ENCODE measurements around the gene HERPUD2.

Gene HERPUD2

GRCh38 chr7:35729061-35729783 is 34.3 kb upstream of the HERPUD2 start:
- in situ Hi-C loops (cut with HindIII; ENCODE audit: low sequenced_read_pairs) = no loop called here
- no peak for TF ChIP-seq CTCF (IDR thresholded peaks at IDR 0.05; ENCODE audit: low read depth, low read length, missing control alignments)
- H3K4me3 ChIP-seq (ENCODE audit: low read depth, low read length) = no peak overlapping the region
- DNase-seq (ENCODE audit: low read depth) = no peak

- in situ Hi-C loops (cut with HindIII; ENCODE audit: low sequenced_read_pairs) = no loop called here
- no peak overlapping the region for H3K4me3 ChIP-seq (ENCODE audit: low read depth, low read length)
- no peak for DNase-seq (ENCODE audit: low read depth)
- TF ChIP-seq CTCF (IDR thresholded peaks at IDR 0.05; ENCODE audit: low read depth, low read length, missing control alignments) = no peak
Measured at GRCh38 chr7:35728412-35729060, 33.6 kb upstream of the HERPUD2 start.

- in situ Hi-C loops (cut with HindIII; ENCODE audit: low sequenced_read_pairs) = no loop called here
- TF ChIP-seq CTCF (IDR thresholded peaks at IDR 0.05; ENCODE audit: low read depth, low read length, missing control alignments) = no peak
- H3K4me3 ChIP-seq (ENCODE audit: low read depth, low read length) = no peak overlapping the region
- DNase-seq (ENCODE audit: low read depth) = no peak
Measured at GRCh38 chr7:35727571-35727970, 32.6 kb upstream of the HERPUD2 start.

GRCh38 chr7:35726654-35727053 is 31.7 kb upstream of the HERPUD2 start:
- H3K4me3 ChIP-seq (ENCODE audit: low read depth, low read length) = no peak overlapping the region
- TF ChIP-seq CTCF (IDR thresholded peaks at IDR 0.05; ENCODE audit: low read depth, low read length, missing control alignments) = no peak
- in situ Hi-C loops (cut with HindIII; ENCODE audit: low sequenced_read_pairs) = no loop called here
- DNase-seq (ENCODE audit: low read depth) = no peak

GRCh38 chr7:35725280-35725680 is 30.3 kb upstream of the HERPUD2 start:
- TF ChIP-seq CTCF (IDR thresholded peaks at IDR 0.05; ENCODE audit: low read depth, low read length, missing control alignments) = no peak
- no peak for DNase-seq (ENCODE audit: low read depth)
- in situ Hi-C loops (cut with HindIII; ENCODE audit: low sequenced_read_pairs) = no loop called here
- no peak overlapping the region for H3K4me3 ChIP-seq (ENCODE audit: low read depth, low read length)

- no peak for DNase-seq (ENCODE audit: low read depth)
Measured at GRCh38 chr7:35723011-35723410, 28.1 kb upstream of the HERPUD2 start.

More at GRCh38 chr7:35723011-35723410, 28.1 kb upstream of the HERPUD2 start:
- in situ Hi-C loops (cut with HindIII; ENCODE audit: low sequenced_read_pairs) = no loop called here
- TF ChIP-seq CTCF (IDR thresholded peaks at IDR 0.05; ENCODE audit: low read depth, low read length, missing control alignments) = no peak
- no peak overlapping the region for H3K4me3 ChIP-seq (ENCODE audit: low read depth, low read length)
